Diencephalon (tissue), 1 donor: ENCODE data around the gene NSRP1. TPM values are rescaled to one million over a fixed set of nuclear protein-coding genes. Genes with fewer than 3 reads are reported as not detected.

Source experiments
- small RNA-seq: library from RNA; depleted of rRNA; stranded (forward); fragments of <200 nt; gene quantifications from one replicate; pipeline ENCODE3, GENCODE V24; 2014
- total RNA-seq: library from RNA; depleted of rRNA; stranded (reverse); fragments of >200 nt; gene quantifications from one replicate; pipeline ENCODE4 v1.2.3, GENCODE V29; 2014

NSRP1 gene, protein sequence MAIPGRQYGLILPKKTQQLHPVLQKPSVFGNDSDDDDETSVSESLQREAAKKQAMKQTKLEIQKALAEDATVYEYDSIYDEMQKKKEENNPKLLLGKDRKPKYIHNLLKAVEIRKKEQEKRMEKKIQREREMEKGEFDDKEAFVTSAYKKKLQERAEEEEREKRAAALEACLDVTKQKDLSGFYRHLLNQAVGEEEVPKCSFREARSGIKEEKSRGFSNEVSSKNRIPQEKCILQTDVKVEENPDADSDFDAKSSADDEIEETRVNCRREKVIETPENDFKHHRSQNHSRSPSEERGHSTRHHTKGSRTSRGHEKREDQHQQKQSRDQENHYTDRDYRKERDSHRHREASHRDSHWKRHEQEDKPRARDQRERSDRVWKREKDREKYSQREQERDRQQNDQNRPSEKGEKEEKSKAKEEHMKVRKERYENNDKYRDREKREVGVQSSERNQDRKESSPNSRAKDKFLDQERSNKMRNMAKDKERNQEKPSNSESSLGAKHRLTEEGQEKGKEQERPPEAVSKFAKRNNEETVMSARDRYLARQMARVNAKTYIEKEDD
- 11.1 TPM for total RNA-seq

DNA sequence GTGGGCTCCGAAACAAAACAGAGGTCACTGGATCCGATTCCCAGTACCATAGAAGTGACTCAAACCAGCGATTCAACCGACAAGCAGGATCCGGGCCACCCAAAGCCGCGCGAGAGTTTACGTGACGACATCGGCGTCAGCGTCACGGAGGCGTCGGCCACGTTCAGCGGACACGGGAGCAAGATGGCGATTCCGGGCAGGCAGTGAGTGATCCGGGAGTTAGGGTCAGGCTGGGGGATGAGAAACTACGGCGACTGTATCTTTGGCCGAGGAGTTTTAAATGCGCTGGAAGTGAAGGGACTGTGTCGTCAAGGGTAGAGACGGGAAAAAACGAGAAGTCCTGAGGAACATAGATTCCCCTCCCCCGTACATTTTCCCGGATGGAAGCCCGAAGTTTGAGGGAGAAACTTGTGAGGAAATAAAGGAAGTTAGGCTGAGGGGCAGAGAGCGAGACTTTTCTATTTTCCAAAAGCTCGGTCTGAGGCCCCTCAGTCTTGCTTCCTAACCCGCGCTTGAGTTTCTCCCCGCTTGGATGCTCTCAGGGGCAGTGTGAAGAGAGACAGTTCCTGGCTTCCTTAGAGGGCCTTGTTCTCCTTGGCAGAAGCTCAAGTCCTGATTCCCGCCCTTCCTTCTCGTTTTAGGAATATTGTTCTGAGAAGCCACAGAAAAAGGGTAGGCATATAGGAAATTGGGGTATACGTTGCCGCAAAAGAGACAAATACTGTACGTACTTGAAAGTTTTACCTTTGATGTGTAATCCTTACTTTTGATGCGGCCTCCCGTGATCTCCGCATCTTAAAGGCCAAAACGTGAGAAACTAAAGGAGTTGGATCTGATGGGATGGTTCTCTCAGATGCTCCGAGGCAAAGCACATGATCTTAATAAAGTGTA is at the start of gene NSRP1:
Gene NSRP1 (plus strand): TSS at position 156 of the 891 bp plus-strand sequence. CDS start 28 bp downstream, at position 184.

DNA sequence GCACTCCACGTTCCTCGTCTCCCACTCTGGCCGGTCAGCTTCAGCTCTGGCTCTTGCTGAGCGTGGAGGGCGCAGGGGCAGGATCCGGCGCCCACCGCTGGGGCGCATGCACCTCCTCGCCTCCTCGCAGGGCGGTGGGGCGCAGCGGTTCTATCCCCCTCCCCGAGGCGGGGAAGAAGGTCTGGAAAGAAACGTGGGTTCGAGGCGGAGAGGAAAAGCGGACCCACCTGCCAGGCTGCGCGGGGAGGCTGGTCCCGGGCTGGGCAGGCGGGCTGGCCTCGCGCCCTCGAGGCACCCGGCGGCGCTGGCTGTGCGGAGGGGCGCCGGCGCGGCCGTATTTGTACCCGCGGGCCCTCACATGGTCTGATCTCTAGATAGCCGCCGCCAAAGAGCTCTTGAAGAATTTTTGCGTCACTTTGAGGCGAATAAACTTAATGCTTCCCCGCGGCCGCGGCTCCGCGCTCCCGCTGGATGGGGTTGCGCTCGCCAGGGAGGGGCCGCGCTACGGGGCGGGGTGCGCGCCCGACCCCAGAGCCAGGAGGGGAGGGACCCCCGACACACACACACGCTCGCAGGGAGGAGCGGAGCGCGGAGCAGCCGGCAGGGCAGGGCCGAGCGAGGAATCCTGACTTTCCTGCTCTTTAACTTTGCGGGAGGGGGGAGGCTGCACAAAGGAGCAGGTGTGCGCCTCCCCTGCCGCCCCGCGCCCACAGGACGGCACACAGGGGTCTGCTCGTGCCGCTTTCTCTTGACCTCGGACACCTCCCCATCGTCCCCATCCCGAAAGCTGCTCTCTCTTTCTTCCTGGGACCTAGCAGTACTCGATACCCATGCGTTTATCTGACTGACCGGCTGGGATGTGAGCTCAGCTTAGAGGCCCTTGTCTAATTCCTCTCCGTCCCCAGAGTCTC is 119.0 kb downstream of the NSRP1 start, which contains the start of gene SLC6A4:
Gene SLC6A4 (minus strand): TSS at position 312 of the 911 bp plus-strand sequence. CDS start 13,739 bp downstream, outside the sequence.

Small RNA genes lying within 50 kb of the gene (small RNA-seq; reads per million reads assigned to genes)
- not detected for gene AC104984.5

Other genes with a start within 250 kb of the NSRP1 start
- gene SSH2, start 186.6 kb upstream of the NSRP1 start, total RNA-seq, result 26.3 TPM
- 1.6 TPM for gene EFCAB5, start 175.2 kb upstream of the NSRP1 start, total RNA-seq
- 0.92 TPM for gene SLC6A4, start 118.9 kb downstream of the NSRP1 start, total RNA-seq
- 45.7 TPM for gene BLMH, start 175.1 kb downstream of the NSRP1 start, total RNA-seq
- gene TMIGD1, start 217.2 kb downstream of the NSRP1 start, total RNA-seq, result not detected